Thoracic aorta (tissue), 2 donors: ENCODE data around the gene KIF20A. TPM values are rescaled to one million over a fixed set of nuclear protein-coding genes. Genes with fewer than 3 reads are reported as not detected.
A peak's percentile ranks its signal among the peaks of the same experiment; 100 is the strongest.

Source experiments
- ATAC-seq: fragments of 150-250 bp; one replicate; pipeline ENCODE4 v1.8.0; 2017; ENCODE audit warnings: low read depth; ENCODE audit not compliant: insufficient number of reproducible peaks, low FRiP score
- DNase-seq: peaks from one replicate; pipeline ENCODE4 v3.0.0-alpha.2; 2020; ENCODE audit warnings: low spot score
- H3K27ac ChIP-seq, 2 donors: fragments of 200-600 bp; sonication (generic); 1 replicate in 1 of 2; 2 replicates in 1 of 2; pipeline ENCODE4 v1.5.1; 2016; ENCODE audit warnings: mild to moderate bottlenecking in 2 of 2, moderate library complexity in 2 of 2
- H3K27me3 ChIP-seq: fragments of 200-600 bp; sonication (generic); replicated peaks from 2 replicates; pipeline ENCODE4 v1.6.0; 2016; ENCODE audit warnings: mild to moderate bottlenecking; ENCODE audit not compliant: insufficient read depth
- H3K36me3 ChIP-seq: fragments of 200-600 bp; sonication (generic); one replicate; pipeline ENCODE4 v1.5.1; 2016
- H3K4me1 ChIP-seq, 2 donors: fragments of 200-600 bp; sonication (generic); 1 replicate in 1 of 2; 2 replicates in 1 of 2; pipeline versions ENCODE4 v1.5.1 to v1.6.0; 2016; ENCODE audit warnings: low read depth in 2 of 2, mild to moderate bottlenecking in 1 of 2; ENCODE audit not compliant: control insufficient read depth in 1 of 2
- H3K4me3 ChIP-seq: fragments of 200-600 bp; sonication (generic); 2 replicates; pipeline ENCODE4 v1.5.1; 2016; ENCODE audit warnings: mild to moderate bottlenecking
- H3K9me3 ChIP-seq: fragments of 200-600 bp; sonication (generic); 2 replicates; pipeline ENCODE4 v1.5.1; 2016
- total RNA-seq, 2 donors: library from RNA; depleted of rRNA; stranded (reverse); fragments of >200 nt; gene quantifications; one replicate each; pipeline versions ENCODE4 v1.1.0 to v1.2.3, GENCODE V29; 2016
- TF ChIP-seq, protein P1 (sequence below): fragments of 200-600 bp; sonication (generic); IDR thresholded peaks from one replicate; pipeline ENCODE4 v1.5.1; 2019; ENCODE audit warnings: antibody characterized with exemption

Gene KIF20A
- total RNA-seq = 1 to 10 TPM in 1 of 2 donors, under 1 TPM in 1; 0.78 to 1.1 TPM

DNA sequence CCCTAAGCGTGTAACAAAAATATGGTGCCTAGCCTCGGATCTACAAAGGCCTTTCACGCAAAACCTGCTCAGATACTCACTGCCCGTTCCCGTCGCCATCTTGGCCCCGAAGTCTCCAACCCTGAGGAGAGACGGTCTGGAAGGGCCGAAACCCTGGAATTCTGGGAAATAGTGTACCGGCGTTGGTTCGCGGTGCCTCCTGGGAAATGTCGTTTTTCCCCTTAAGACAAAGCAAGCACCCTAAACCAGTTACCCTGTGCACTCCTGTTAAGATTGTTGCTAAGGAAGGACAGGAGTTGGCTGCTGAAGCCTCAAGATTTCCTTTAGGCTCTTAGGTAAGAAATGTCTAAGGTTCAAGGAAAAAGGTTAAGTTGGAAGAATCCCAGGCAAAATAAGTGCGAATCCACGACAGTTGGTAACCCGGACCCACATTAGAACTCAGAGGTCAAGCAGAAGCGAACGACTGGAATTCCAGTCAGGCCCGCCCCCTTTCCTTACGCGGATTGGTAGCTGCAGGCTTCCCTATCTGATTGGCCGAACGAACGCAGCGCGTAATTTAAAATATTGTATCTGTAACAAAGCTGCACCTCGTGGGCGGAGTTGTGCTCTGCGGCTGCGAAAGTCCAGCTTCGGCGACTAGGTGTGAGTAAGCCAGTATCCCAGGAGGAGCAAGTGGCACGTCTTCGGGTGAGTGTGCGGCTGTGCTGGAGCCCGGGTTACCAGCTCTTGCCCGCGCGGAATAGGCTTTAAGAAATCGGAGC, at the start of gene KIF20A, which contains the start of gene BRD8:
KIF20A (plus strand) TSS at position 597 of the 761 bp plus-strand sequence. CDS start 569 bp downstream, outside the sequence.
BRD8 (minus strand) TSS at position 115 of the 761 bp plus-strand sequence; CDS start at position 99, 16 bp downstream.
- H3K9me3 ChIP-seq = no peaks in the 10 kb centered on the region
- ATAC-seq (peak; percentile 97), DNase-seq (peak; percentile 95)
- TF ChIP-seq, protein P1, sequence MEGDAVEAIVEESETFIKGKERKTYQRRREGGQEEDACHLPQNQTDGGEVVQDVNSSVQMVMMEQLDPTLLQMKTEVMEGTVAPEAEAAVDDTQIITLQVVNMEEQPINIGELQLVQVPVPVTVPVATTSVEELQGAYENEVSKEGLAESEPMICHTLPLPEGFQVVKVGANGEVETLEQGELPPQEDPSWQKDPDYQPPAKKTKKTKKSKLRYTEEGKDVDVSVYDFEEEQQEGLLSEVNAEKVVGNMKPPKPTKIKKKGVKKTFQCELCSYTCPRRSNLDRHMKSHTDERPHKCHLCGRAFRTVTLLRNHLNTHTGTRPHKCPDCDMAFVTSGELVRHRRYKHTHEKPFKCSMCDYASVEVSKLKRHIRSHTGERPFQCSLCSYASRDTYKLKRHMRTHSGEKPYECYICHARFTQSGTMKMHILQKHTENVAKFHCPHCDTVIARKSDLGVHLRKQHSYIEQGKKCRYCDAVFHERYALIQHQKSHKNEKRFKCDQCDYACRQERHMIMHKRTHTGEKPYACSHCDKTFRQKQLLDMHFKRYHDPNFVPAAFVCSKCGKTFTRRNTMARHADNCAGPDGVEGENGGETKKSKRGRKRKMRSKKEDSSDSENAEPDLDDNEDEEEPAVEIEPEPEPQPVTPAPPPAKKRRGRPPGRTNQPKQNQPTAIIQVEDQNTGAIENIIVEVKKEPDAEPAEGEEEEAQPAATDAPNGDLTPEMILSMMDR = no peak
- no peaks in the 10 kb centered on the region for H3K27me3 ChIP-seq
- peak within 1 kb of the TSS; percentile 83 to 88 for H3K27ac ChIP-seq
- H3K4me3 ChIP-seq = peak within 1 kb of the TSS; percentile 98
- peaks cover 14 to 27% of the 10 kb centered on the region in 2 donors for H3K4me1 ChIP-seq
- H3K36me3 ChIP-seq = peaks cover 22% of the 10 kb centered on the region

DNA sequence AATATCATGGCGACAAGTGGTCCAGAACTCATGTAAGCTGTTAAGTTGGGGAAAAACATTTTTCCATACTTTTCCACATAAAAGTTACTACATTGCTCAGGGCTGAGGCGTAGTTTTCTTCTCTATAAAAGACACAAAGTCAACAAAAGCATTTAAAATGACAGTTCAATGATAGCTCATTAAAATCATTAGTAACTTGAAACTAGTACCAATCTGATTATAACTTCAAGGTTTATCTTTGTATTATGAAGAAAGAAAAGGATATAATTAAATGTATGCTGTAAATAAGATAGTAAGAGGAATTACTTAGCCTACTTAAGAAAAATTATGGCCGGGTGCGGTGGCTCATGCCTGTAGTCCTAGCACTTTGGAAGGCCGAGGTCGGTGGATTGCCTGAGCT, 49.6 kb upstream of the KIF20A start:
- ATAC-seq (no peak), DNase-seq (no peak)
- H3K4me3 ChIP-seq = no peak overlapping the region
- H3K27ac ChIP-seq = no peak overlapping the region
- H3K9me3 ChIP-seq = no peaks in the 10 kb centered on the region
- no peaks in the 10 kb centered on the region for H3K4me1 ChIP-seq
- TF ChIP-seq, protein P1 = no peak
- no peaks in the 10 kb centered on the region for H3K27me3 ChIP-seq
- H3K36me3 ChIP-seq = no peaks in the 10 kb centered on the region

DNA sequence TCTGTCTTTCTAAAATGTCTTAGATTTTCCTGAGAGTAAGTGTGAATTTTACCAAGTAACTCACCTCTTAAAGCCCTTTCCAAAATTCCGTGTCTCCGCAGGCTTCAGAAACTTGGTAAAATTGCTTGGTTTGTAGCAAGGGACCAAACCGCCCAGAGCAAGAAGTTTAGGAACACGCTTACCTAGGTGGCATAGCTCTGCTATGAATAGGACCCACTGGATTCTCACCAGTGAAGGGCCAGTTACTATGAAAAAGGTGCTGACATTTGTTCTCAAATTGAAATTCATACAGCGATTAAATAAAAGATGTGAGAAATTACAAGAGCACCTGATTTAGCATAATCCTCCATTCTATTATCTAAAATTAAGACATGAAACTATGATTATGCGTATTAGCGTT, 46.4 kb upstream of the KIF20A start:
- Histone ChIP-seq H3K27me3 (no peaks in the 10 kb centered on the region), H3K36me3 (no peaks in the 10 kb centered on the region), H3K9me3 (no peaks in the 10 kb centered on the region), H3K4me3 (peak overlapping the region; percentile 62), H3K27ac (no peak overlapping the region), H3K4me1 (no peaks in the 10 kb centered on the region)
- TF ChIP-seq, protein P1 = no peak
- ATAC-seq (no peak), DNase-seq (no peak)

DNA sequence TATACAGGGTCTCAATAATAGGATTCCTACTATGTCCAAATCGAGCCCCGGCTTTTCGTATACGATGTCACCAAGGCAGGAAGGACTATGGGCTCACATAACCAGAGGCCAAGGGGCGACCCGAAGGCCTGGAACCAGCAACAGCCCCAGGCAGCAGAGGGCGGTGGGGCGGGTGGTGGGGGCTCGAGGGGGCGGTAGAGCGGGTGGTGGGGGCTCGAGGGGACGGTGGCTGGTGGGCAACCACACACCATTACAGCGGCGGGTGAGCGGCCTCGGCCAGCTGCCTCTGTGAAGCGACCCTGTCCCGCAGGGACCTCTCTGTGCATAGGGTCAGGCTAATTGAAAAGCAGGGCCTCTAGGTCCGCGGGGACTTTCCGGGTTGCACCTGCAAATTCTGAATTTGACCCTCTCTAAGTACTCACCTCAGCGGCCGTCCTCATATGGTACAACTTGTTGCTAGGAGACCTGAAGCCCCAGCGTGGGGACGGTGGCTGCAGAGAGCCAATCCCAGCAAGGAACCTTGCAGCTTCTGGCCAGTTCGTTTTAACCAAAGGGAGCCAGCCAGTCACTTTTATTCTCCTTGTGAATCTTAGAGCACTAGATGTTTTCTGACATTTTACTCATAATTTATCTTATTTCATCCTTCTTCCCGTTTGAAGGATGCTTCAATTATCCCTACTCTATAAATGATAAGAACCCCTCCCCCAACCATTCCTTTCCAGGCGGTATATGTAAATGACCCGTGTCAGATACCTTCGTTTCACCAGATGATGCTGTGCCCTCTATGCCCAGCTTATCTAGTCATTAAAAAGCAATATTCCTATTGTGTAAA, 39.7 kb upstream of the KIF20A start, which contains the start of gene NME5:
NME5 (minus strand) TSS at position 480 of the 832 bp plus-strand sequence. CDS start 648 bp downstream, outside the sequence.
- Histone ChIP-seq H3K36me3 (no peaks in the 10 kb centered on the region), H3K4me1 (peaks cover 2 to 4% of the 10 kb centered on the region in 2 donors), H3K27me3 (no peaks in the 10 kb centered on the region), H3K4me3 (peak within 1 kb of the TSS; percentile 66), H3K27ac (no peak within 1 kb of the TSS), H3K9me3 (no peaks in the 10 kb centered on the region)
- no peak for DNase-seq
- TF ChIP-seq, protein P1 = no peak
- ATAC-seq = no peak

DNA sequence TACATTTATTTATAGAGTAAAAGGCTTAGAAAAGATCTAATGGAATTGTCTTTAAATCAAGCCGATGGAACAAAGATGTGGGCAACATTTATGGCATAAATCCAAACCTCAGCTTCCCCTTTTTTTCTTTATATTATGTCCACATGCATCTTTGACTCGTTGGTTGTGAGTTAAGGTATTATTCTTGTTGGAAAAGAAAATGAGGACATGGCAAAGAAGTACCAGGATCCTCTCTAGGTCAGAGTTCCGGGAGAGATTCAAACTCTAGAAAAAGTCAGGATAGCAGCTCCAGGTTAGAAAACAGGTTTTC, 39.2 kb upstream of the KIF20A start:
- no peaks in the 10 kb centered on the region for H3K36me3 ChIP-seq
- no peaks in the 10 kb centered on the region for H3K27me3 ChIP-seq
- H3K4me1 ChIP-seq = peaks cover 2 to 4% of the 10 kb centered on the region in 2 donors
- DNase-seq = no peak
- H3K9me3 ChIP-seq = no peaks in the 10 kb centered on the region
- no peak overlapping the region for H3K27ac ChIP-seq
- peak overlapping the region; percentile 66 for H3K4me3 ChIP-seq
- ATAC-seq = no peak
- TF ChIP-seq, protein P1 = no peak
